ENCODE data around the gene VEGFA.

DNA sequence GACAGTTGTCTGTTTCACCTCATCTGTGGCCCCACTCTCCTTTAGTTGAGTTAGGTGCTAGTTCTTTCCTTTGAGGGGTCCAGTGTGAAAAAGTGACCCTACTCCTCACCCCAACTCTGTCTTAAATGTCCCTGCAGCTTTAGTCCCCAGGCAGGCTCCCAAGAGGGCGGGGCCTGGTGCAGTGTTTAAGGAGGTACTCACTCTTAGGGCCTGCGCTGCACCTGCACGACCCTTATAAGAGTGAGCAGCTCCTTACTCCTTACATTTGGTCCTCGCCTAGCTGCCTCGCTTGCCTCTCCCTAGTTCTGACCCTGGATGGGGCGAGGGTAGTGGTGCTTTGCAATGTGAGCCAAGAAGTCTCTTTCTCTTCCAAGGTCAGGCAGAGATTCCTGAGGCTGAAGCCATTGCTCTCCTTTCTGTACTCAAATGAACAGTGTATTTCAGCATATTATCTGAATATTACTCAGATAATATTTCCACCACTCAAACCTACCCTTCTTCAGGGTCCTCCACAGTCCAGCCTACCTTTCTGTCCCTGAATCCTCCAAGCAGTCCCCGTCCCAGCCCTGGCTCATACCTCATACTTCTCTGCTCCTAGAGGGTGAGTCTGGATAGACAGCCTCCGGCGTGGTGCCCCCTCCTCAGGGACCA is 11.9 kb upstream of the VEGFA start:
- no peak for TF ChIP-seq CTCF (IDR thresholded peaks at IDR 0.05)
- TF ChIP-seq POLR2AphosphoS5 (IDR thresholded peaks at IDR 0.05; ENCODE audit: insufficient read depth in 1 of 2, low read depth in 1 of 2) = no peak

Measured in vagina (tissue), 2 donors.